A549 (cell line): Measurements from ENCODE around the gene ANKRD65.

Source experiments
- BHLHE40 ChIP-seq: IDR thresholded peaks from 2 replicates; pipeline ENCODE4 v1.6.1; 2012; ENCODE audit warnings: low read depth, low read length, inconsistent platforms
- JUN ChIP-seq, 2 experiments: fragments of >200 bp; sonication (Bioruptor Twin); formaldehyde crosslinking; IDR thresholded peaks; 2 replicates in 1 of 2; 3 replicates in 1 of 2; pipeline ENCODE4 v1.6.1; 2016 to 2017
- ZFP36 ChIP-seq: fragments of 450-650 bp; IDR thresholded peaks from 2 replicates; pipeline ENCODE4 v1.6.1; 2014; ENCODE audit warnings: borderline replicate concordance; ENCODE audit not compliant: partially characterized antibody
- TF ChIP-seq, protein P1 (sequence below): fragments of >200 bp; sonication (Bioruptor Twin); formaldehyde crosslinking; IDR thresholded peaks from 3 replicates; pipeline ENCODE4 v1.5.1; 2016

DNA sequence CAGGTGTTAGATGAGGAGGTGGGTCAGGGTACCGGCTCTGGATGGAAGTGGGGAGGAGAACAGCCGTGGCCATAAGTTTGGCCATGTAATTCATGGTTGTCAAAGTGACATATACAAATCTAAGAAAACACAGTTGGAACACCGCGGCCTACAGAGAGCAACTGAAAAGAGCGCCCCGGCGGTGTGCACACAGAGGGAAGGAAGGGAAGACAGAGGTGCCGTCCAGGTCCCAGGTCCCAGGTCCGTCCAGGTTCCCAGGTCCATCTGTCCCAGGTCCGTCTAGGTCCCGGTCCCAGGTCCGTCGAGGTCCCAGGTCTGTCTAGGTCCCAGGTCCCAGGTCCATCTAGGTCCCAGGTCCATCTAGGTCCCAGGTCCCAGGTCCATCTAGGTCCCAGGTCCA lies 9.4 kb downstream of the ANKRD65 start:
- TF ChIP-seq BHLHE40: no peak
- TF ChIP-seq JUN (IDR thresholded peaks at IDR 0.05): no peak
- TF ChIP-seq, protein P1, sequence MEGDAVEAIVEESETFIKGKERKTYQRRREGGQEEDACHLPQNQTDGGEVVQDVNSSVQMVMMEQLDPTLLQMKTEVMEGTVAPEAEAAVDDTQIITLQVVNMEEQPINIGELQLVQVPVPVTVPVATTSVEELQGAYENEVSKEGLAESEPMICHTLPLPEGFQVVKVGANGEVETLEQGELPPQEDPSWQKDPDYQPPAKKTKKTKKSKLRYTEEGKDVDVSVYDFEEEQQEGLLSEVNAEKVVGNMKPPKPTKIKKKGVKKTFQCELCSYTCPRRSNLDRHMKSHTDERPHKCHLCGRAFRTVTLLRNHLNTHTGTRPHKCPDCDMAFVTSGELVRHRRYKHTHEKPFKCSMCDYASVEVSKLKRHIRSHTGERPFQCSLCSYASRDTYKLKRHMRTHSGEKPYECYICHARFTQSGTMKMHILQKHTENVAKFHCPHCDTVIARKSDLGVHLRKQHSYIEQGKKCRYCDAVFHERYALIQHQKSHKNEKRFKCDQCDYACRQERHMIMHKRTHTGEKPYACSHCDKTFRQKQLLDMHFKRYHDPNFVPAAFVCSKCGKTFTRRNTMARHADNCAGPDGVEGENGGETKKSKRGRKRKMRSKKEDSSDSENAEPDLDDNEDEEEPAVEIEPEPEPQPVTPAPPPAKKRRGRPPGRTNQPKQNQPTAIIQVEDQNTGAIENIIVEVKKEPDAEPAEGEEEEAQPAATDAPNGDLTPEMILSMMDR: no peak
- no peak for TF ChIP-seq ZFP36
